ENCODE measurements around the gene ITPRIP.

The ITPRIP gene

GRCh38 chr10:104296687-104297436 lies 41.4 kb downstream of the ITPRIP start:
- in situ Hi-C loops (cut with MboI; ENCODE audit: low pct_unique_long_range_greater_than_20kb, low sequenced_read_pairs), result loop anchor here (10.0 kb wide), 1 partner anchor 48 kb away; no protein-coding TSS in a partner anchor
- DNase-seq, result no peak

- in situ Hi-C loops (cut with MboI; ENCODE audit: low pct_unique_long_range_greater_than_20kb, low sequenced_read_pairs), result loop anchor here (10.0 kb wide), 1 partner anchor 51 kb away; no protein-coding TSS in a partner anchor
- no peak for DNase-seq
Observed at GRCh38 chr10:104293781-104294321, 44.4 kb downstream of the ITPRIP start.

DNA sequence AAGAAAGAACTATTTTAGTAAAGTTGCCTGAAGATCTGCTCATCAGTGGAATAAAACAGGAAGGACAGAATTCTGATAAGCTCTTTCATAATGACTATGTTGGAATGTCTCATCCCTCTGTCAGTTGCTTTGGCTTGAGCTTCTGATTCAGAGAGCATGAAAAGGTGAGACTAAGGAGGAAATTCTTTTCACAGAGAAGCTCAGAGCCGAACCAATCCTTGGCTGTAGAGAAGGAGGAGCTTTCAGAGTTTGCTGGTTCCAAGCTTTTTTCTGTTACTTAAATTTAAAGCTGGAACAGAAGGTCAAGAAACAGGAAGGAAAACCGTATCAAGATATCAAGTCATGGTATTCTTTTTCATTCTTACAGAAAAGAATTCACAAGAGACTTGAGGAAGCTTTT lies 45.3 kb downstream of the ITPRIP start:
- no peak for DNase-seq
- in situ Hi-C loops (cut with MboI; ENCODE audit: low pct_unique_long_range_greater_than_20kb, low sequenced_read_pairs), result loop anchor here (10.0 kb wide), 1 partner anchor 52 kb away; no protein-coding TSS in a partner anchor

DNA sequence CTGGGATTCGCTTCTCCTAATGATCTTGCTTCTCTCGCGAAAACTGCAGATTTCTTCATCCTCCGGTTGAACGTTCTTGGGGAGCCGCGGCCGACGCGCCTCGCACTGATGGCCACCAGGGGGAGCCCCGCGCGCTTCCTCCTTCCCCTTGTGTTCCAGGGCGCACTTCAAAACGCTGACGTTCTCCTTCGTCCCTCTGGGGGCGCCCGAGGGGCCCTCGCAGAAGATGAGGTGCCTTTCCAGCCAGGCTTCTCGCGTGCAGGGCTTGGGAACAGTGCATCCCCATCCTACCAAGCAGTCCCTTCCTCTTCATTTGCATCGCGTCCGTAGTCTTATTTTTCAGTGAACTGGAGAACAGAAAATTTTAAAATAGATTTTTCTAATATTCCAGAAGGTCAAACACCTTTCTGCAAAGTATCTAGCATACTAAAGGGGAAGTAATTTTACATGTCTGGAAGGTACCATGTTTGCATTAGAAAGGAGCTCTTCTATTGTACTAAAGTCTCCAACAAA lies 46.8 kb downstream of the ITPRIP start:
- in situ Hi-C loops (cut with MboI; ENCODE audit: low pct_unique_long_range_greater_than_20kb, low sequenced_read_pairs), result loop anchor here (10.0 kb wide), 1 partner anchor 53 kb away; no protein-coding TSS in a partner anchor
- DNase-seq, result peak; percentile 93

DNA sequence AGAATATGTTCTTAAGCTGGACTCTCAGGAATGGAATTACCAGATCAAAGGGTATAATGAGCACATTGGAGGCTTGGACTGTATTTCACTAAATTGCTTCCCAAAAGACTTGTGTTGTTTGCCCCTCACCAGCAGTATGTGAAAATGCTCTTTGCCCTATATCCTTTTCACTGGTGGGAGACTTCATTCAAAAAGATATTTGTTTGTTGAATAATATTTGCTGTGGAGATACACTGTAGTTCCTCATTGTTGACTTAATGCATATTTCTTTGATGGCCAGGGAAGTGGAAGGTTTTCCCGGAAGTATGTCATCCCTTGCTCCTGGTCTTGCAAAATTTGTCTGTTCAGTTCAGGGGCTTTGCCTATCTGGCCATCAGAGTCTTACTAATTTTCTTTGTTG lies 49.9 kb downstream of the ITPRIP start:
- in situ Hi-C loops (cut with MboI; ENCODE audit: low pct_unique_long_range_greater_than_20kb, low sequenced_read_pairs), result no loop called here
- DNase-seq, result no peak

DNA sequence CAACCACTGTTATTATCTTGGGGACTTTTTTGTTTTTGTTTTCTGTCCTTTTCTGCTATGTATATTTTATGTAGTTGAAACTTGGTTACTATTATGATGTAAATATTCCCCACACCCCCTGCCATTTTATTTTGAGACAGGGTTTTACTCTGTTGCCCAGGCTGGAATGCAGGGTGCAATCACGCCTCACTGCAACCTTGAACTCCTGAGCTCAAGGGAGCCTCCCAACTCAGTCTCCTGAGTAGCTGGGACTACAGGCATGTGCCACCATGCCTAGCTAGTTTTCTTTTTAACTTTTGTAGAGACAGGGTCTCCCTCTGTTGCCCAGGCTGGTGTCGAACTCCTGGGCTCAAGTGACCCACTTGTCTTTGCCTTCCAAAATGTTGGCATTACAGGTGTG lies 51.3 kb downstream of the ITPRIP start:
- in situ Hi-C loops (cut with MboI; ENCODE audit: low pct_unique_long_range_greater_than_20kb, low sequenced_read_pairs), result no loop called here
- DNase-seq, result no peak

GRCh38 chr10:104284846-104285245 lies 53.4 kb downstream of the ITPRIP start:
- DNase-seq, result no peak
- in situ Hi-C loops (cut with MboI; ENCODE audit: low pct_unique_long_range_greater_than_20kb, low sequenced_read_pairs), result no loop called here

DNA sequence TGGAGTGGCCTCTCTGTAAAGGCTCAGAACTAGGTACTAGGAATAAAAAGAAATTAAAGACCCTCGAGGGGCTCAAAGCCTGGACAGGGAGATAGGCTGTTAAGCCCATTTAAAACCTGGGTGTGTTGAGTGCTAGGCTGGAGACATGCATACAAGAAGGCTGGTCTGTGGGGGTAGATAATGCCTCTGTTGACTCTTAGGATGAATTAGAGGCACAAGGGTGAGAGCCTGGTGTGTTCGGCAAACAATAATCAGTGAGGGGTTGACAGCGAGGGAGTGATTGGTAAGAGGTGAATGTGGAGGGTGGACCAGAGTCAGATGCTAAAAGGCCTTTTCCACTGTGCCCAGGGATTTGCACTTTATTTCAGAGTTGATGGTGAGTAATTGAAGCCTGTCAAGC lies 56.6 kb downstream of the ITPRIP start:
- no peak for DNase-seq
- in situ Hi-C loops (cut with MboI; ENCODE audit: low pct_unique_long_range_greater_than_20kb, low sequenced_read_pairs), result no loop called here

GRCh38 chr10:104279550-104280259 lies 58.6 kb downstream of the ITPRIP start:
- no peak for DNase-seq
- in situ Hi-C loops (cut with MboI; ENCODE audit: low pct_unique_long_range_greater_than_20kb, low sequenced_read_pairs), result no loop called here

DNA sequence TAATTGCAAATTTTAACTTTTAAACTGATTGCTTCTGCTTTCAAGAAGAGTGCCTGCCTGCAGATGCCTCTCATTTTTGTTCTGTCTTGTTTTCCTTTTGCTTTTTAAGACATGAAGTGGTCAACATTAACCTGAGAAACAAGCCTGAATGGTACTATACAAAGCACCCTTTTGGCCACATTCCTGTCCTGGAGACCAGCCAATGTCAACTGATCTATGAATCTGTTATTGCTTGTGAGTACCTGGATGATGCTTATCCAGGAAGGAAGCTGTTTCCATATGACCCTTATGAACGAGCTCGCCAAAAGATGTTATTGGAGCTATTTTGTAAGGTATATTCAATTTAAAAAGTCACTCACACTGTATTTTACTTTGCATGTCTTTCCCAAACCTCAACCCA lies 60.5 kb downstream of the ITPRIP start:
- in situ Hi-C loops (cut with MboI; ENCODE audit: low pct_unique_long_range_greater_than_20kb, low sequenced_read_pairs), result no loop called here
- DNase-seq, result no peak

GRCh38 chr10:104276192-104276591 lies 62.1 kb downstream of the ITPRIP start:
- in situ Hi-C loops (cut with MboI; ENCODE audit: low pct_unique_long_range_greater_than_20kb, low sequenced_read_pairs), result no loop called here
- no peak for DNase-seq

- peak; percentile 57 for DNase-seq
- in situ Hi-C loops (cut with MboI; ENCODE audit: low pct_unique_long_range_greater_than_20kb, low sequenced_read_pairs), result no loop called here
Observed at GRCh38 chr10:104274762-104275721, 63.2 kb downstream of the ITPRIP start.

DNA sequence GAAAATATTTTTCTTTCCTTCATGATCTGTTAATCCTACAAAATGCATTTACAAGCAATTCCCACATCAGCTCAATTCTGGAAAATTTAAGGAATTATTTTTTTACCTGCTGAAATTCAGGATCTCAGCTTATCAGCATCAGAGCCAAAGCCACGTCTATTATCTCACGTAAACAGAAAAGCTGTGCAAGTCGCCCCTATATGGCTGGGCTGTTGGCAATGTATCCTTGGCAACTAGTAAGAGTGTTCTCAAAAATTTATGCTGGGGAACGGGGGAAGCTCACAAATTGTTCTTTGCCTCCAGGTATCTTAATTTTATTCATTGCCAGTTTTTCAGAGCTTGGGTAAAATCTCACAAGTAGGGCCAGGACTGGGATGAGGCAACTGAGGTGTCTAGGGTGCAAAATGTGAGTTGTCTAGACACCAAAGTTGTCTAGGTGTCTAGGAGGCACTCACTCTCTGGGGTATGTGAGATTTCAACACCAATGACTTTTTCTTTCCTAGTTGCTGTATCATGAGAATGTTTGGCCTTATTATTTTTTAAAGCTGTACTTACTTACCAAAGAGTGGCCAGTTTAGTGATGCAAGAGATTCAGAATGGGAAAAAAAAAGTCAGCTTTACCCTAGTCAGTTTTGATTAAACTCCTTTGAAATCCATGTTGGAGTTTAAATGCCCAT lies 64.2 kb downstream of the ITPRIP start:
- in situ Hi-C loops (cut with MboI; ENCODE audit: low pct_unique_long_range_greater_than_20kb, low sequenced_read_pairs), result no loop called here

DNA sequence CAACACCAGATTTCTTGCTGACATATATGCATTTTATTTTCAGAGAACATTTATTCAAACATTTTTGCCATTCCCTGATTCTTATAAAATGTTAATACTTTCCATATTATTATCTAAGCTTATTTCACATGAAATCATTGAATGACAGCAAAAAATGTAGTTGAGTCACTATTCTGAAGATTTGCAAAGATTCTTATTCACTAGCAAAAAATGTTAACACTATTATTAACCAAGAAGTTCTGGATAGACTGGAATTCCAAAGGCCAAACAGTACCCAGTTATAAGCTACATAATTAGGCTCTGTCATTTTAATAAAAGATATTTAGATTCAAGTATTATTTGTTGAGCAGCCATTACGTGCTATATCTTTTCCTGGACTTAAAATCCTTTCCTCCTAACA lies 65.0 kb downstream of the ITPRIP start:
- in situ Hi-C loops (cut with MboI; ENCODE audit: low pct_unique_long_range_greater_than_20kb, low sequenced_read_pairs), result no loop called here

More for the DNA sequence above, 64.2 kb downstream of the ITPRIP start:
- no peak for DNase-seq

DNA sequence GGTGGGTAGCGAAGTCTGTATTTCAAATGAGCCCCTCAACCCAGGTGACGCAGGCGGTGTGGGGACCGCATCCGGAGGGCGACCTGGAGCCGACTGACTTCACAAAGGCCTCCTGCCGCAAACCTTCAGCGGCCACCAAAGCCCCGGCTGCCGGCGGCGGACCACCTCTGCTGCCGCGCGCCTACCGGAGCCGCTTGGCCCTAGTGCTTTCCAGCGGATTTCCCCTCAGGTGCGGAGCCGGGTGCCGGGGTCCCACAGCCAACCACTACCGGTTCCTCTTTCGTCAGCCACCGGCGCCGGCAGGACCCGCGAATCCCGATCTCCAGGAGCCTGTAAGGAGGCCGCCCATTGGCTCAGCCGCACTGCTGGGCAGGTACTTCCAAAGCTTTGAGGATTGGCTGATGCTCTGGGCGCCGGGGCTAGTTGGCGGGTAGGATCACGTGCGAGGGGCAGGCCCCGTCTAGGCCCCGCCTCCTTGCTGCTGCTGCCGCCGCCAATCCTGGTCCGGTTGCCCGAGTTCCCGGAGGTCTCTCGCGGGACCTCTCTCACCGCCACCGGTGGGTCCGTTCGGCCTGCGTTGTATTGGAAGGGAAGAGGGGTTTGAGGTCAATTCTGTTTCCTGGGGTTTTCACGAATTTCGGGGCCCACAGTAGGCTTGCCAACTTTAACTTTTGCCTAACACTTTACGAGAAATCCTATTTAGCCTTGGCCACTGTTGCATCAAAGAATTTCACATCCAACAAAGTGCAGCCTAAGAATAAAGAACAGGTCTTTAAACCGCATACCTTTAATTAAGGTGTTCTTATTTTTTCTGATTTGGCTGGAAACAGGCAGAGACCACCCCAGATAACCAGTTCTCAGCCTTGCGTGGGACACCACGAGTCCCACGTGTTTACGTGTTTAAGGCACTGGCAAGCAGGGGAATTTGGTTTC lies 69.3 kb downstream of the ITPRIP start, which contains the start of gene GSTO2:
Gene GSTO2, plus strand, starts transcription at position 472 of the 933 bp plus-strand sequence. CDS start 5,732 bp downstream, outside the sequence.
- DNase-seq, result peak; percentile 99
- in situ Hi-C loops (cut with MboI; ENCODE audit: low pct_unique_long_range_greater_than_20kb, low sequenced_read_pairs), result no loop called here

More for the DNA sequence above, 65.0 kb downstream of the ITPRIP start:
- no peak for DNase-seq

GRCh38 chr10:104268405-104268712 lies 69.9 kb downstream of the ITPRIP start:
- no peak for DNase-seq
- in situ Hi-C loops (cut with MboI; ENCODE audit: low pct_unique_long_range_greater_than_20kb, low sequenced_read_pairs), result no loop called here

DNA sequence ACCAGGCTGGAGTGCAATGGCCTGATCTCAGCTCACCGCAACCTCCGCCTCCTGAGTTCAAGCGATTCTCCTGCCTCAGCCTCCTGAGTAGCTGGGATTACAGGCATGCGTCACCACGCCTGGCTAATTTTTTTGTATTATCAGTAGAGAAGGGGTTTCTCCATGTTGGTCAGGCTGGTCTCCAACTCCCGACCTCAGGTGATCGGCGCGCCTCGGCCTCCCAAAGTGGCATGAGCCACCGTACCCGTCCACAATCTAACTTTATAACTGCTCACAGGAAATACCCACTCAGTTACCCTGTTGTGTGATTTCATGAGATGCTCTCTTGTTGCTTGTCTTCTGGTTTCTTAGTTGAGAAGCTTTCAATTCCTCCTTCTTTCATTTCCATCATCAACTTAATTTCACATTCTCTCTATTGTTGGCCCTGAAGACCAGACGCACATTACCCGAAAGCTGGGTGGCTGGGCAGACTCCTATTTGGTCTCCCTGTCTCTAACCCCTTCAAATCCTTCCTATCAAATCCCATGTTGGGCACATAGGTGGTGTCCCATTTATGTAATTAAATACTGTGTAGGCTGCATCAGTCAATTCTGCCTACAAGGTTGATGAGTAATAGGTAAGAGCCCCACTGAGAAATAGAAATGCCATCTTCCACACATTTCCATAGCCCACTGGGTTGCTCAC lies 70.4 kb downstream of the ITPRIP start:
- in situ Hi-C loops (cut with MboI; ENCODE audit: low pct_unique_long_range_greater_than_20kb, low sequenced_read_pairs), result no loop called here
- no peak for DNase-seq

Measured in KBM-7 (cell line).